ENCODE data around the gene C4orf54. TPM values are rescaled to one million over a fixed set of nuclear protein-coding genes. Genes with fewer than 3 reads are reported as not detected.

Gene C4orf54
- total and polyA plus RNA-seq, 4 donors = under 0.01 to 0.06 (median 0.01) TPM

- 79% methylated on average over 1 of the region's 1 CpG for WGBS, 2 donors
- H3K9ac ChIP-seq (ENCODE audit: insufficient read depth in 1 of 2, low read length in 2 of 2) = no peak overlapping the region
- peak; percentile 57 to 79 (median 76) for DNase-seq
- no peak overlapping the region for H3K4me3 ChIP-seq
- TF ChIP-seq CTCF (IDR thresholded peaks at IDR 0.05; ENCODE audit: control extremely low read depth, extremely low read depth) = no peak
- H3K27ac ChIP-seq (ENCODE audit: low read depth in 1 of 2, low read length in 1 of 2) = peak overlapping the region in 1 of 2 donors; percentile 16
- H3K27me3 ChIP-seq (ENCODE audit: control insufficient read depth in 3 of 3, insufficient read depth in 3 of 3, low read length in 2 of 3) = no peaks in the 10 kb centered on the region
- H3K36me3 ChIP-seq (ENCODE audit: control insufficient read depth in 4 of 4, insufficient read depth in 4 of 4, low read length in 4 of 4) = no peaks in the 10 kb centered on the region
- ATAC-seq (ENCODE audit: insufficient read depth, low FRiP score) = no peak
- peaks cover 4 to 37% (median 11%) of the 10 kb centered on the region in 5 donors for H3K4me1 ChIP-seq (ENCODE audit: control insufficient read depth in 5 of 5, insufficient read depth in 5 of 5, low read length in 5 of 5)
- H3K9me3 ChIP-seq (ENCODE audit: control insufficient read depth in 4 of 4, insufficient read depth in 3 of 4, low read length in 3 of 4) = peaks cover 0 to 18% (median 8%) of the 10 kb centered on the region in 4 donors
Observed at GRCh38 chr4:99668472-99668871, 10.8 kb upstream of the C4orf54 start.

- DNase-seq (peak in 1 of 3 donors; percentile 55), ATAC-seq (ENCODE audit: insufficient read depth, low FRiP score) (no peak)
- WGBS, 2 donors = 75 to 79% methylated on average over 1 of the region's 1 CpG
- Histone ChIP-seq H3K4me3 (no peak overlapping the region), H3K27me3 (ENCODE audit: control insufficient read depth in 3 of 3, insufficient read depth in 3 of 3, low read length in 2 of 3) (no peaks in the 10 kb centered on the region), H3K9me3 (ENCODE audit: control insufficient read depth in 4 of 4, insufficient read depth in 3 of 4, low read length in 3 of 4) (peaks cover 0 to 2% (median 0%) of the 10 kb centered on the region in 4 donors), H3K36me3 (ENCODE audit: control insufficient read depth in 4 of 4, insufficient read depth in 4 of 4, low read length in 4 of 4) (no peaks in the 10 kb centered on the region), H3K27ac (ENCODE audit: low read depth in 1 of 2, low read length in 1 of 2) (no peak overlapping the region), H3K4me1 (ENCODE audit: control insufficient read depth in 5 of 5, insufficient read depth in 5 of 5, low read length in 5 of 5) (peaks cover 4 to 37% (median 11%) of the 10 kb centered on the region in 5 donors), H3K9ac (ENCODE audit: insufficient read depth in 1 of 2, low read length in 2 of 2) (no peak overlapping the region)
- no peak for TF ChIP-seq CTCF (IDR thresholded peaks at IDR 0.05; ENCODE audit: control extremely low read depth, extremely low read depth)
Observed at GRCh38 chr4:99665983-99666382, 8.4 kb upstream of the C4orf54 start.

DNA sequence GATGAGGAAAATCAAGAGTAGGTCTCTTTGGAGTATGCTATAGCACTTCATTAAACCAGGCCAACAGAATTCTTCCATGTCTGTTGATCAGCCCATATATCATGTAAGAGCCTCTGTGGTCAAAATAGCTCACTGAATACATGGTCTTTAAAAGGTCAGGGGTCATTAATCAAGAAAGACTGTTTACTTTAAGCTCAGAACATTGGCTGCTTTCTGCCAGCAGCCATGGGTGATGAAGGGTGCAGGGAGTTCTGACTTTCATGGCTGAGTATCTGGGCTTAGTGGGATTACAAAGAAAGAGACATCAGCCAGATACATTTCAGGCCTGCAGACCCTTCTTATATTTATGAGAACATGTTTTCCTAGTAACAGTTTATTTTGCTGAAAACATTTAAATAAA is 7.1 kb upstream of the C4orf54 start:
- H3K4me1 ChIP-seq (ENCODE audit: control insufficient read depth in 5 of 5, insufficient read depth in 5 of 5, low read length in 5 of 5) = peaks cover 1 to 37% (median 11%) of the 10 kb centered on the region in 5 donors
- DNase-seq = peak; percentile 61 to 93 (median 88)
- TF ChIP-seq CTCF (IDR thresholded peaks at IDR 0.05; ENCODE audit: control extremely low read depth, extremely low read depth) = no peak
- ATAC-seq (ENCODE audit: insufficient read depth, low FRiP score) = no peak
- H3K9me3 ChIP-seq (ENCODE audit: control insufficient read depth in 4 of 4, insufficient read depth in 3 of 4, low read length in 3 of 4) = no peaks in the 10 kb centered on the region
- no peaks in the 10 kb centered on the region for H3K27me3 ChIP-seq (ENCODE audit: control insufficient read depth in 3 of 3, insufficient read depth in 3 of 3, low read length in 2 of 3)
- no peaks in the 10 kb centered on the region for H3K36me3 ChIP-seq (ENCODE audit: control insufficient read depth in 4 of 4, insufficient read depth in 4 of 4, low read length in 4 of 4)
- no peak overlapping the region for H3K27ac ChIP-seq (ENCODE audit: low read depth in 1 of 2, low read length in 1 of 2)
- H3K4me3 ChIP-seq = no peak overlapping the region
- H3K9ac ChIP-seq (ENCODE audit: insufficient read depth in 1 of 2, low read length in 2 of 2) = no peak overlapping the region

DNA sequence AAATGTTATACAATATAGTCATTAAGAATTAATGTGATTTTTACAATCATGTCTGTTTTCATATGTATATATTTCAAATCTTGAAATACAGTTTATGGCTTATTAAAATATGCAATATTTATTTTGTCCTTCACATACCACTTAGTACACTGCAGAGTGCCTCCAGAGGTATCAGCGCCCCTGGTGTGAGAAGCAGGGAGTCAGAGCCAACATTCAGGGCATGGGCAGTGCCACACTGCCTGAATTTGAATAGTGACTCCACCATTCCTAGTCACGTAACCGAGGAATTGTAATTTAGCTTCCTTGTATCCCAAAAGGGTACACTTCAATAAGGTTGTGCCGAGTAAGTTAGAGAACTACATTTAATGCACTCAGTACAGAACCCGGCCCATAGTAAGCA is 4.3 kb upstream of the C4orf54 start:
- Histone ChIP-seq H3K36me3 (ENCODE audit: control insufficient read depth in 4 of 4, insufficient read depth in 4 of 4, low read length in 4 of 4) (no peaks in the 10 kb centered on the region), H3K27me3 (ENCODE audit: control insufficient read depth in 3 of 3, insufficient read depth in 3 of 3, low read length in 2 of 3) (no peaks in the 10 kb centered on the region), H3K4me3 (no peak overlapping the region), H3K9ac (ENCODE audit: insufficient read depth in 1 of 2, low read length in 2 of 2) (no peak overlapping the region), H3K27ac (ENCODE audit: low read depth in 1 of 2, low read length in 1 of 2) (no peak overlapping the region), H3K4me1 (ENCODE audit: control insufficient read depth in 5 of 5, insufficient read depth in 5 of 5, low read length in 5 of 5) (peaks cover 0 to 23% (median 11%) of the 10 kb centered on the region in 5 donors), H3K9me3 (ENCODE audit: control insufficient read depth in 4 of 4, insufficient read depth in 3 of 4, low read length in 3 of 4) (no peaks in the 10 kb centered on the region)
- DNase-seq (no peak), ATAC-seq (ENCODE audit: insufficient read depth, low FRiP score) (no peak)
- WGBS, 2 donors = 84 to 89% methylated on average over 5 of the region's 5 CpGs
- TF ChIP-seq CTCF (IDR thresholded peaks at IDR 0.05; ENCODE audit: control extremely low read depth, extremely low read depth) = no peak
